NCI-H1694 treated with DMSO at 0.1 percent for 48 hours (cell line): Measurements from ENCODE around the gene ANKRD65.

Source experiments
- DNase-seq: peaks from one replicate; lab custom pipeline; 2025; lab: John Stamatoyannopoulos, UW

ANKRD65 gene

DNA sequence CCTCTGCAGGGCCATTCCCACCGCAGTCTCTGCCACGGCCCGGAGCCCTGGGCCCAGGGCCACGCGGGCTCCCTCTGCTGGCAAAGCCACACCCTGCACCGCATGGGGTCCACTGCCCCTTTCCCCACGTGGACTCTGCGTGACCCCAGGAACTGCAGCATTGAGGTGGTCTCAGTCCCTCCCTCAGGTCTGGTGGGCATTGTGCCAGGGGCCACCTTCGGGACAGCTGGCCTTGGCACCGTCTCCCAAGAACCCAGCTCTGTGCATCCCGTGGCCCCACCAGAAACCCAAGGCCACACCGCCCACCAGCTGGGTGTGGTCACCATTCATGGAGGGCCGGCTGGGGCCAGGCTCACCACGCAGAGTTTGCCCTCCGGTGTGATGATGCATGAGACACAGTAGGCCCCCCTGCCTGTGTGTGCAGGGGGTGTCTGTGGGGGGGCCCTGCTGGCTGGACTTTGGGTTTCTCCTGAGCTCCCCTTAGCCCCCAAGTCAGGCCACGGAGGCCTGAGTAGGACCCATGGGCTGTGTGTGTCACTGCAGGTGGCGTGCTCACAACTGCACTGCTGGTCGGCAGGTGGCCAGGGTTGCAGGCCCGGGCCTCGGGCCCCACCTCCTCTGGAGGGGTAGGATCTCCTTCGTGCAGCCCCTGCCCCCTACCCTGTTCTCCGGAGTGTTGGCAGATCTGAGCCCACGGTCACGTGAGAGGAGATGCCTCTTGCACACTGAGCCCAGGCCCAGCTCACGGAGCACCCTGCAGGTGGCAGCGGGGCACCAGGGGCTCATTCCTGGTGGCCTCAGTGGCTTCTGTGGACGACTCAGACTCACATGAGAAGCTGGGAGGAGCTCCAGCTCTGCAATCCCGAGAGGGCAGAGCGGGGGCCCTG is 20.2 kb upstream of the ANKRD65 start:
- peak; percentile 18 for DNase-seq

DNA sequence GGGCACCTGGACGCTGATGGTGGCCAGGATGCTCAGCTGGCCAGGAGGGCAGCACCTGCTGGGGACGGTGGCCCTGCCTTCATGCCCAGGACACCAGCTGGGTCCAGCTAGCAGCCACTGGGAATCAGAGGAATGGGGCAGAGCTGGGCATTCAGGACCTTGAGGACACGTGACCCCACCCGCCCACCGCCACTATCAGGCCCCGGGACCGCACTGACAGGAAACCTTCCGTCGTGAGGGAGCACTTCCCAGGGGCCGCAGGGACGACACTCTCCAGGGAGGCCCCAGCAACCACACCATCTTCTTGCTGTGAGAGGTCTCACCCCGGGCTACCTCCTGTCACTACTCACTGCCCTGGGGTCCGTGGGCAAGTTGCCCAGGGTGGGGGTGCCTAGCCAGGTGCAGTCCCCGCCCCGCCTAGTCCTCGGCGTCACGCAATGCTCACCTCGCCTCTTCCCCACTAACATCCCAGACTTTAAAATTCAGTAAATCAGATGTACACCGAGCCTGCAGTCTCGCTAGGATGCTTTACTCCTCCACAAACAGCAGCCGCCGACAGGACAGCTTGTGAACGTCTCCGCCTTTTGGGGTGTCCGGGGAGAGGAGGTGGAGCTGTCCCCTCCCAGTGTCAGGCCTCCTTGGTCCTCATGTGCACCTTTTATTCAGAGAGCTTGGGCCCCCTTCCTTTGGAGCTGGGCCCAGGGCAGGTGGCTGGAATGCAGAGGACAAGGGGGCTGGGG is 19.4 kb upstream of the ANKRD65 start:
- no peak for DNase-seq

DNA sequence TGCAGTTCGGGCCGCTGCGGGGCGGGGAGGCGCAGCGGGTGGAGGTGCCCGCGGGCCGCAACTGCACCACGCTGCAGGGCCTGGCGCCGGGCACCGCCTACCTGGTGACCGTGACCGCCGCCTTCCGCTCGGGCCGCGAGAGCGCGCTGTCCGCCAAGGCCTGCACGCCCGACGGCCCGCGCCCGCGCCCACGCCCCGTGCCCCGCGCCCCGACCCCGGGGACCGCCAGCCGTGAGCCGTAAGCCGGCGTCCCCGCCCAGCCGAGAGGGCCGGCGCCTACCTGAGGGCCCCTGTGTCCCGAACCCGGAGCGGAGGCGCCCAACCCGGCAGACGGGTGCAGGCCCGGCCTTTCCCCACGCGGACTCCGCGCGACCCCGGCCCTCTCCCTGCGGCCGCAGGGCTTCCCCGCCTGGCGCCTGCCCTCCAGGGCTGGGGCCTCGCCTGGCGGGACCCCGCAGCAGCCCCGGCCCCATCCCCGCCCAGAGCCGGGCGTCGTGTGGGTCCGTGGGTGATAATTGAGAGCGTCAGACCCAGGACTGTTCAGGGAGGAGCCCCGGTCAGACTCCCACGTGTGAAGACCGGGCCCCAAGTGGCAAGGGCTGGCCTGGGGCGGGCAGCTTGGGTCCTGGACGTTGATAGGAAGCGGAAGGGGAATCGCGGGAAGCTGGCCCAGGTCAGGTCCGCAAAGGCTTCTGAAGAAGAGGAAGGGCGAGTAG is 18.6 kb upstream of the ANKRD65 start:
- DNase-seq = no peak

DNA sequence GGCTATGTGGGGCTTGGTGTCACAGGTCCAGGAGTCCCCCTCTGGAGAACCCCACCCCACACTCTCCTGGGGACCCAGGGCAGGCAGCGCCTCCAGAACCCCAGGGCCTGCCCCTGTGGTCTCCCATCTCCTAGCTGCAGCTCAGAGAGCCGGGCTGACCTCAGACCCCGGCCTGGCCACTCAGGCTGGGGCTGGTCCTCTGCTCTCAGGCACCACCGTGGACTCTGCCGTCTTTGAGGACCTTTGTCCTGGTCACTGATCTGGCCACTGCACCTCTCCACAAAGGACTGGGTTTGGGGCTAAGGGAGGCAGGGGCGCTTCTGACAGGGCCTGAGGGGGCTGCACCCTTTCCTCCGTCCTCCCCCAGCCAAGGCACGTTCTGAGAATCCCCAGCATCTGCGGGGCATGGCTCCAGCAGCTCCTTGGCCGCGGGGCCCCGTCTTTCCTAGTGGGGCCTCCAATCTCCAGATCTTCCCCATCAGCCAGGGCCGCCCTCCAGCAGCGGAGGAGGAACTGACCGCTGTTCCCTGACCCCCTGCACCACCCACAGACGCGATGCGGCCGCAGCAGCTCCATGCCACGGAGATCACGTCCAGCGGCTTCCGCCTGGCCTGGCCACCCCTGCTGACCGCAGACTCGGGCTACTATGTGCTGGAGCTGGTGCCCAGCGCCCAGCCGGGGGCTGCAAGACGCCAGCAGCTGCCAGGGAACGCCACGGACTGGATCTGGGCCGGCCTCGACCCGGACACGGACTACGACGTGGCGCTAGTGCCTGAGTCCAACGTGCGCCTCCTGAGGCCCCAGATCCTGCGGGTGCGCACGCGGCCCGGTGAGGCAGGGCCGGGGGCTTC is 17.7 kb upstream of the ANKRD65 start:
- DNase-seq = no peak

DNA sequence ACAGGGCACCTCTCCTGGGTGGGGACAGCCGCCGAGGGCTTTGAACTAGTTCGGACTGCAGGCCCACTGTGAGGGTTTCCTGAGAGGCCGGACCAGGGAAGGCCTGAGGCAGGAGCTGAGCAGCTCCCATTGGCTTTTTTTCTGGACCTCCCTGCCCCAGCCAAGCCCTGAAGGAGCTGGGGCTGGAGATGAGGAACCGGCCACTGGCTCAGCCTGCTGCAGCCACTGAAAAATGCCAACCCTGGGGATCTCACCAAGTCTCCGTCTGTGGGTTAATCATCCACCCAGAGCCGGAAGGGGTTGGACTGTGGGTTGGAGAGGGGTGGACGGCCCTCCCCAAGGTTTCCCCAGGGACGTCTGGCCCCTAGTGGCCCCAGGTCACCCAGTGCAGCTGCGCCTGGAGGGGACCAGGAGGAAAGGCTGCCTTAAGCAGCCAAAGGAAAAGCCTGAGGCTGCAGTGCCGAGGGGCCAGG is 16.9 kb upstream of the ANKRD65 start:
- no peak for DNase-seq

DNA sequence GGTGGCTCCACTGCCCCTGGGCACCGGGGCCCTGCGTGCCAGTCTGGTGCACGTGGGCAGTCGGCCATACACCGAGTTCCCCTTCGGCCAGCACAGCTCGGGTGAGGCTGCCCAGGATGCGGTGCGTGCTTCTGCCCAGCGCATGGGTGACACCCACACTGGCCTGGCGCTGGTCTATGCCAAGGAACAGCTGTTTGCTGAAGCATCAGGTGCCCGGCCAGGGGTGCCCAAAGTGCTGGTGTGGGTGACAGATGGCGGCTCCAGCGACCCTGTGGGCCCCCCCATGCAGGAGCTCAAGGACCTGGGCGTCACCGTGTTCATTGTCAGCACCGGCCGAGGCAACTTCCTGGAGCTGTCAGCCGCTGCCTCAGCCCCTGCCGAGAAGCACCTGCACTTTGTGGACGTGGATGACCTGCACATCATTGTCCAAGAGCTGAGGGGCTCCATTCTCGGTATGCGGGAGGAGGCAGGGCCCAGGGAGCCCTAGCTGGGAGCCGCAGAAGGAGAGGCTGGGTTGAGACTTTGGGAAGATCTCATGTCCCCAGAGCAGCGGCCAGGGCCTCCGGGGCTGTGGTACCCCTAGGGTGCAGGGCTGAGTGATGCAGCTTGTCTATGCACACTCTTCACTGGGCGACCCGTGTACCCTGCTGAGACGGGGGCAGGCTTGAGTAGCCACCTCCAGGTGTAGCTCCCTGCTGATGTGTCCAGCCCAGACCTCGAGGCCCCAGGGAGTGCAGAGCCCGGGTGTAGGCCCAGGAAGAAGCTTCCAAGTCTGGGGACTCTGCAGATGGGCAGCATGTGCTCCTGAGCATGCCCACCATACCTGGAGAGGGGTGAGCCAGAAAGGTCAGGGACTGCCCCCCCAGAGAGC is 16.2 kb upstream of the ANKRD65 start:
- no peak for DNase-seq

DNA sequence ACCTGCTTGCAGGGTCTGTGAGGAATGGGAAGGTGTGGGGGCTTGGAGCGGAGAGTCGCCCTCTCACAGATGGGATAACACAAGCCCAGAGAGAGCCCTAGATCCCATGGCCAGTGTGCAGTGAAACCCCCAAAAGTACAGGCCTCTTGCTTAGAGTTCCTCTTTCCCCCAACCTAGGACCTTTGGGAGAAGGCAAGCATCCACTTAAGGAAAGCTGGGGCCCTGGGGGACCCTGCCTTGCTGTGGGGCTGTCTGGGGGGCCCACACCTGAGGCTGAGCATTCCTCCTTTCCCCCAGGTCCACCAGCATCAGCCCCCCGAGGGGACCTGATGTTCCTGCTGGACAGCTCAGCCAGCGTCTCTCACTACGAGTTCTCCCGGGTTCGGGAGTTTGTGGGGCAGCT is 15.6 kb upstream of the ANKRD65 start:
- no peak for DNase-seq

DNA sequence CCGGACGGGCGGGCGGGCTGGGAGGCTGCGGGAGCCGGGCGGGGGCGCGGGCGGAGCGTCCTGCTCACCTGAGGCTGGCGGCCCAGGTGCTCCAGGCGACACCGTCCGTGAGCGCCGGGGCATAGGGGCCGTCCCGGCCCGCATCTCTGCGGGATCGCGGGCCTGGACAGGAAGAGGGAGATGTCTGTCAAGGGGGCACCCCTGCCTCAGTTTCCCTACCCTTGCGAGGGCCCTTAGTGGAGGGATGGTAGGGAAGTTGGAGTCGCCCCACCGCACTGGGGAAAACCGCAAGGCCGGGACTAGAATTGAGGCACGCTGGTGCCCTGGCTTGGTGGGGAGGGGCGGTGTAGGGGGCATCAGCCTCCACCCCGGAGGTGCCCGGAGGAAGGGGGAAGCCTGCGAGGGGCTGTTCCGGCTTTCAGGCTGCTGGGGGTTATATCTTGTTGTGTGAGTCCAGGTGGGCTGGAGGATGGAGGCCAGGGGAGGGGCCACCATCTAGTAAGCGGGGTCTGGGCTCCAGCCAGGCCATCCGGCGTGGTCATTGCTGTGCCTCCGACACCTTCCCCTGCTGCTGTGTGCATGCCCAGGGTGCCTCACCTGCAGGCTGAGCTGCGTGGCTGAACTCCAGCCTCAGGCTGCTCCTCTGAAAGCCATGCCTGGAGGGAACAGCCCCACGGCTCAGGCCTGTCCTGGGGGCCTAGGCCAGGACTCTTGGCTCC is 15.0 kb upstream of the ANKRD65 start:
- no peak for DNase-seq

DNA sequence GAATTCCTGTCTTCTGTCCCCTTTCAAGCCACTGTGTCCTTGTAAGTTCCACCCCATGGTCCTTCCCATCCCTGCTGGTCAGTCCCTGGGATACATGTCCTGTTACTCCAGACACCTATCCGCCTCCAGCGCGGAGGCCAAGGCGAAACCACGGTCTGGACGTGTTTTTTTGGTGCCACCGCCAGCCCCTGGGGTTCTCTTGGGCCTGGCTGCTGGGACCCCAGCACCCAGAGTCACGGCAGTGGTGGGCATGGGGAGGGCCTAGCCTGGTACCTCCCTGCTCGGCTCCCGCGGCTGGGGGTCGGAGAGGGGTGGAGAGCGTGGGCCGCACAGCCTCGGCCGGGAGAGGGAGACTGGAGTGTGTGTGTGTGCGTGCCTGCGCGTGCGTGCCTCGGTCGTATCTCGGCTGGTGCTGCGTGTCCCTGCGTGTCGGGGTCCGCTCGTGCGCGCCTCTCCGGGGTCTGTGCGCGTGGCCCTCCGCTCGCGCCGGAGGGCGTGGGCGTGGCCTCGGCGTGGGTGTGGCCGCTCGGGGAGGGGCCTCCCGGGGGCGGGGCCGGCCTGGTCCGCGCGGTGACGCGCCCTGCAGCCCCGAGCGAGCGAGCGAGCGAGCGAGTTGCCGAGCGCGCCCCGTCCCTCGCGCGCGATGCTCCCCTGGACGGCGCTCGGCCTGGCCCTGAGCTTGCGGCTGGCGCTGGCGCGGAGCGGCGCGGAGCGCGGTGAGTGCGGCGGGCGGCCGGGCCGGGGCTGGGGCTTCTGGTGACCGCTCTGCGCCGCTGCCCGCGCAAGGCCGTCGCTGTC is 14.2 kb upstream of the ANKRD65 start, which contains the start of gene VWA1:
TSS of gene VWA1 (plus strand) at position 585 of the 798 bp plus-strand sequence. CDS start at position 644, 59 bp downstream.
- peak; percentile 22 for DNase-seq

DNA sequence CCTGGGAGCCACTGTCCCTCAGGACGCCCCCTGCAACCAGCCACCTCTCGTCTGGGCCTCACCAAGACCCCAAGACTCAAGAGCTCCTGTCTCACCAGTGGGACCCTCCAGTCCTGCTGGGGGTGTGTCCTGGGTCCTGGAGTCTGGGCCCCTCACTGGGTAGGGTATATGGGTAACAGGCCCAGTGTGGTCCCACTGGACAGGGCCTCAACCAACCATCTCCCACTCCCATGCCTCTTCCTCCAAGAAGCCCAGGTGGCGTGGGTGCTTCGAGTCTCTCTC is 13.7 kb upstream of the ANKRD65 start:
- DNase-seq = no peak

DNA sequence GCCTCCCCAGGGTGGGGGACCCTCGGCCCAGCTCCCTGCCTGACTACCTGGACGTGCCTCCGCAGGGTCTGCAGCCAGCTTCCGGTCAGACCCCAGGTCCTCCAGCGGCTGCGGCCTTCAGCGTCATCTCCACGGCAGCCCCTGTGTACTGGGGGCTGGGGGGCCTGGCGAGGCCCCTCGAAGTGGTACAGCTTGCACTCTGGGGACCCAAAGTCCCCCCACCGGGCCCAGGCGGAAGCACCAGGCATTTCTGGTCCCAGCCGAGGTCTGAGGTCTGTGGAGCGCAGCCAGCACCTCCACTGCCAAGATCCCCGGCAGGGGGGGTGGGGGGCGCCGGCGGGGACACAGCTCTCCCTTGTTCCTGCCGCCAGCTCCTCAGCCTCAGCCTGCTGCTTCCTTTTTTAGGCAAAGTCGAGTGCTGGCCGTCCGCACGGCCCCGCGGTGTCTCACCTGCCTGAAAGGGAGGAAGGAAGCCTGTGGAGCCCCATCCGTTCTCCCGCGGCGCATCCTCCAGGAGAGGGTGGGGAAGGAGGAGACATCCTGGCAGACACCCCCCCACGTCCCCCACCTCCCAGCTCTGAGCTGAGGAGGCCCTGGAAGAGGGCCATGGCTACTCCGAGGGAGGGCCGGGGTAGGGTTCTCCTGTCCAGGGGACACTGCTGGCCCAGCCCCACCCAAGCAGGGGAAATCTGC is 13.2 kb upstream of the ANKRD65 start:
- DNase-seq = no peak

DNA sequence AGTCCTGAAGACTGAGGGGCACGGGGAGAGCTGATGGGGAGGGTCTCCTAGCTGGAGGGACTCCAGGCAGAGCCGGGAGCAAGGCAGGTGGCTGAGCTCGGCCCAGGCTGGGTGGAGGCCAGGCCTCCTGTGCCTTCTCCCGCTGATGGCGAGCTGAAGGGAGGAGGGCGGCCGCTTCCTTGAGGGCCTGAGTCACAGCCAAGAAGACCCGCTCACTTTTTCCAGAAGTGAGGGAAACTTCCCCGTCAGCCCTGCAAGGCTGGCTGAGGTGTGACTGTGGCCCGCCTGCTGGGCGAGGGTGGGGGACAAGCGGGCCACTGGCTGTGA is 12.7 kb upstream of the ANKRD65 start:
- no peak for DNase-seq

DNA sequence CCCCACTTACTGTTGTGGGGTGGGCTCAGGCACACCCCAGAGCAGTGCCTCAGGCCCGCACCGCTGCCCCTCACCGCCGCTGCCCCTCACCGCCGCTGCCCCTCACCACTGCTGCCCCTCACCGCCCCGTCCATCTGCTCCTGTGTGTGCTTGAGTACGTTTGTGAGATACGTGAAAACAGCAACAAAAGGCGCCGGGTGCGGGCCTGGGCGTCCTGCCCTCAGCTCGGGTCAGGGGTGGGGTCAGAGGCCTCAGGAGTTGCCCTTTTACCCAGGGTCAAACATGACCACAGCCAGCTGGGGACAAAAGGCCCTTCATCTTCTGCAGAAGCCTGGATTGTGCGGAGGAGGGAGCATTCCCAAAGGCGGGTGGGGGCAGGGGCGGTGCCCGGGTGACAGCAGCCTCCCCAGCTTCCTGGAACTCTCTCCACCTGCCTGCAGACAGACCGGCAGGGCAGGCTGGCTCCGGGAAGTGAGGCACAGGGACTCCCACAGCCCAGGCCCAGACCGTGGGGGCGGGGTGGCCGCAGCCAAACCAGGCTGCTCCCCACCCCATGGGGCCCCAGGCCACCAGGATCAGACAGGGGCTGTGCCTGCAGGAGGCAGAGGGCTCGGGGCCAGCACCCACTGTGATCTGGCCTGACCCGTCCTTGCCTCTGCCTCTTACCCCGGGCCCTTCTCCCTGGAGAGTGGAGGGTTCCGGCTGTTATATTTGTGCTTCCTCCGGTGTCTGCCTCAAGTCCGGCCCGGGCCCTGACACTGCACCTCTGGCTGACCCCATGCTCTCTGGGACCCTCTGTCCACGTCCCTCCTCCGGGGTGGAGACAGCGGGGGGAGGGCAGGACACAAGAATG is 12.1 kb upstream of the ANKRD65 start:
- DNase-seq = peak; percentile 50

DNA sequence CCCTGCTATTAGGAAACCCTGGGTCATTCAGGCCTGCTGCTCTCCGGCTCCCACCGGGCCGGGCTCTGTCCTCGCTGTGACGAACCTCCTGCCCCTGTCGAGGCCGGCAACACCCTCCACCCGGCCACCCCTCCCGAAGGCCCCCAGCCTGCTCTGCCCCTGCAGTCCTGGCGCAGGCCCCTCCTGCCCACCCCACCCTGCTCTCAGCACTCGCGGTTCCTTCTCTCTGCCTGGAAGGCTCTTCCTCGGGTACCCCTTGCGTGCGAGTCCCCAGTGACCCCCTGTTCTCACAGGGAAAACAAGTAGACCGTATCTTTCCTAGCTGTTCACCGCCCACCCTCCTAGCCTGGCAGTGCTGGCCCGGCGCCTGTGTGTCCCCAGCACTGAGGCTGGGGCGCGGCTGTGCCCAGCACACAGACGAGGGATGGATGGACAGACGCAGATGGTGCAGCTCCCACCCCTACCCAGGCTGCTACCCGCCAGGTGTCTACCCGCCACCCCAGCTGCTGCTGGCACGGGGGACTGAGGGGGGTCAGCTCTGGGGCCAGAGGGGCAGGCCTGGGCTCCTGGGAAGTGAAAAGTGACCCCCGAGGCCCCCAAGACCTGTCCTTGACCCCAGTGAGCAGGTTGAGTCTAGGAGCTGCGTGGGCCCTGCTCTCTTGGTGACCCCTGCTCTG is 11.3 kb upstream of the ANKRD65 start:
- DNase-seq = no peak

DNA sequence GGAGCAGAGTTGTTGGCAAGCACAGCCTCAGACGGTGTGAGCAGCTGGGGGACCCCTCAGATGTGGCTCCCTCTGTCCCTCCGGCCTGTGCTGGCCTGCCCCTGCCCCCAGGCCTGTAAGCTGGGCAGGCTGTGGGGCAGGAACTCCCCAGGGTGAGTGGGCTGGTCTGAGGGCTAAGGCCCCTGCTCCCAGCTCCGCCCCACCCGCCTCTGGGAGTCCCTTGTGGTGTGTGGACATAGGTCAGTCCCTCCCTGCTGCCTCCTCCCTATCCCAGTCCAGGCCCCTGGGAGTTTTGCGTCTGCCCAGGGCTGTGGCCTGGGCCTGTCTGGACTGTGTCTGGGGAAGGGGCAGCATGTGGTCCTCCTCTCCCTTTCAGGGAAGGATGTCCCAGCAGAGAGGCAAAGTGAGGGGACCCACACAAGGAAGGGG is 10.8 kb upstream of the ANKRD65 start:
- DNase-seq = no peak

DNA sequence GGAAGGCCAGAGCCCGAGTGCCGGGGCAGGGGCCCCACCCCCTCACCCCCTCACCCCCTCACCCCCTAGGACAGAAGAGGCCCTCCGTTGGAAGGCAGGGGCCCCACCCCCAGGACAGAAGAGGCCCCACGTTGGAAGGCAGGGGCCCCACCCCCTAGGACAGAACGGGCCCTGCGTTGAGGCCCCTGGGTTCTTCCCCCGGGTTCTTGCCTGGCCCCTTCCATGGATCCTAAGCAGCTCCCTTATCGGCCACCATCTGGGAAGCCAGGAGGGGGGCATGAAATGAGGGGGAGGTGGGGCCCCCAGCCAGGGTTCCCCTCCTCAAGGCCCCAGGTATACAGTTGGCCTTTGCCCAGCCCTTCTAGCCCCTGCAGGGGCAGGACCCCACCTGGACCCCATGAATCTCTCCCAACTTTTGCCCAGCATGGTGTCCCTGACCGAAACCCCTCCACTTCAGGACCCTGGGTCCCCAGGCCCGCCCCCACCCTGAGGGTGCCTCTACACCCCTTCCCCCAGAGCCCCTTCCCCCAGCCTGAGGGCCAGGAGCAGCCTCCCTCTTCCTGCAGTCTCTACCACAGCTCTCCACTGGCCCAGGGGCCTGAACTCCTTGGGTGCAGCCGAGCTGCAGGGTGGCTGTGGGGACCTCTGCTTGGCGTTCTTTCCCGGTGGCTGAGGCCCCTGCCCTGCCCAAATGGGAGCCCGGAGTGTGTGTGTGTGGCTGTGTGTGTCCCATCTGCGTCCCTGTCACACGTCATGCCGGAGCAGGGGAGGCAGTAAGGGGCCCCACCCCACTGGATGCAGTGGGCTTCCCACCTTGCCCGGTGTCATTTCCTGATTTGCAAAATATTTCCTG is 10.1 kb upstream of the ANKRD65 start:
- peak; percentile 38 for DNase-seq
